HG02678 (cell line): ENCODE results near the gene DGAT2L6.
"Not testable (repeated sequence)": the region's sequence is repeated elsewhere in the genome, so short reads cannot be mapped to it uniquely, and the experiment has no call there.

Source experiments
- ATAC-seq: cut with Tn5 transposase; IDR thresholded peaks from one replicate; pipeline ENCODE4 v1.9.1; 2021; ENCODE audit warnings: mild to moderate bottlenecking, moderate library complexity; ENCODE audit not compliant: unreplicated experiment

Gene DGAT2L6

DNA sequence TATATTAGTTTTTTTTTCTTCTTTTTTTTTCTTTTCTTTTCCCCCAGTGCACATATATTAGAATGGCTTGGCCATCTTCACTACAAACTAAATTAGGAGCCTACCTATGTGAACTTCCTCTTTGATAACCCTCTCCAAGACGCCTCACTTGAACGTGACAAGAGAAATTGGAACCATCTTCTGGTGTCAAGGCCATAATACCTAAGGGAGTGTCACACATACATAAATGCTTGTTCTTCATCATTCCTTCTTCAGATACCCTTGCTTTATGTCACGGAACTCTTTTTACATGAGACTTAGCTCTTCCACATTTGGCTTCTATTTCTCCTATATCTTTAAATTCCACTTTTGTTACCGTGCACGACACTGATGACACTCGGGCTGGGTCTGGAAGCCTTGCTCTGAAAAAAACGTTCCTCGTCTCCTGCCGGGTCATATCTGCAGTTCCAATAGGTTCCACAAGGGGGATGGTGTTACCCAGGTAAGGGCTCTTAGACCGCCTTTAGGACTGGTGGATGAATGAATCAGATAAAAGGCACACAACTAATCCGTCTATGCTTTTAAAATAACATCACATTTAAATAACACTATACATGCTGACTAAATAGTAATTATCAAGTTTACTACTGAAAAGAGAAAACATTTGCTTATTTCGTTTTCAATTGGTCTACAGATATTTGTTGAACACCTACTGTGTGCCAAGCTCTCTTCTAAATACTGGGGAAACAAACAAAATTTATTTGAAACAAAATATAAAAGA is 19.9 kb downstream of the DGAT2L6 start:
- peak; percentile 79 for ATAC-seq

DNA sequence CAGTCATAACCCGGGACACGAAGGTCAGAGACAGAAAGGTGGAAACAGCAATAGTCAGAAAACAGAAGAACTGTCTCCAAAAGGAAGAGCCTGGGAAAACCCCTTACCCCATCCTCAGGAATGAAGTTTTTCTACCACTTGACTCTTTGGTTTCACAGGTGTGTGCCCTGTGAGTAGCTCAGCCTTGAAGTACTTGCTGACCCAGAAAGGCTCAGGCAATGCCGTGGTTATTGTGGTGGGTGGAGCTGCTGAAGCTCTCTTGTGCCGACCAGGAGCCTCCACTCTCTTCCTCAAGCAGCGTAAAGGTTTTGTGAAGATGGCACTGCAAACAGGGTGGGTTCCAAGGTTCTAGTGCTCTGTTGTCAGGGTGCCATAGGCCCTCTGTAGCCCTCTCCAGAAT is 24.4 kb downstream of the DGAT2L6 start:
- ATAC-seq = no peak

DNA sequence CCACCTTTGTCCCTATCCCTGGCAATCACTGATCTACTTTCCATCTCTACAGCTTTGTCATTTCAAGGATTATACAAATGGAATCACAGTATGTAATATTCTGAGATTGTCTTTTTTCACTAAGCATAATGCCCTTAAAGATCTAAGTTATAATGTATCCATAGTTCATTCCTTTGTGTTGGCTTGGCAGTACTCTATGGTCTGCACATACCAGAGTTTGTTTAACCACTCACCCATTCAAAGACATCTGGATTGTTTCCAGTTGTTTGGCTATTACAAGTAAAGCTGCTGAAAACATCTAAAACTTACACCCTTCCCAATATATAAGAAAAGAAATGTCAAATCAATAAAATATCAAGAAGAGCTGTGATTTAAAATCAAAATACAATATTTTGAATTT is 31.2 kb downstream of the DGAT2L6 start:
- ATAC-seq = no peak

DNA sequence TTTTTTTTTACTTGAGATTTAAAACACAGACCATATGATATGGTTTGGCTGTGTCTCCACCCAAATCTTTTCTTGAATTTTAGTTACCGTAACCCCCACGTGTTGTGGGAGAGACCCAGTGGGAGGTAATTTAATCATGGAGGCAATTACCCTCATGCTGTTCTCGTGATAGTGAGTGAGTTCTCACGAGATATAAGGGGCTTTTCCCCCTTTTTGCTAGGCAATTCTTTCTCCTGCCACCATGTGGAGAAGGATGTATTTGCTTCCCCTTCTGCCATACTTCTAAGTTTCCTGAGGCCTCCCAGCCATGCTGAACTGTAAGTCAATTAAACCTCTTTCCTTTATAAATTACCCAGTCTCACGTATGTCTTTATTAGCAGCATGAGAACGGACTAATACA is 32.3 kb downstream of the DGAT2L6 start:
- ATAC-seq = not testable (repeated sequence)

DNA sequence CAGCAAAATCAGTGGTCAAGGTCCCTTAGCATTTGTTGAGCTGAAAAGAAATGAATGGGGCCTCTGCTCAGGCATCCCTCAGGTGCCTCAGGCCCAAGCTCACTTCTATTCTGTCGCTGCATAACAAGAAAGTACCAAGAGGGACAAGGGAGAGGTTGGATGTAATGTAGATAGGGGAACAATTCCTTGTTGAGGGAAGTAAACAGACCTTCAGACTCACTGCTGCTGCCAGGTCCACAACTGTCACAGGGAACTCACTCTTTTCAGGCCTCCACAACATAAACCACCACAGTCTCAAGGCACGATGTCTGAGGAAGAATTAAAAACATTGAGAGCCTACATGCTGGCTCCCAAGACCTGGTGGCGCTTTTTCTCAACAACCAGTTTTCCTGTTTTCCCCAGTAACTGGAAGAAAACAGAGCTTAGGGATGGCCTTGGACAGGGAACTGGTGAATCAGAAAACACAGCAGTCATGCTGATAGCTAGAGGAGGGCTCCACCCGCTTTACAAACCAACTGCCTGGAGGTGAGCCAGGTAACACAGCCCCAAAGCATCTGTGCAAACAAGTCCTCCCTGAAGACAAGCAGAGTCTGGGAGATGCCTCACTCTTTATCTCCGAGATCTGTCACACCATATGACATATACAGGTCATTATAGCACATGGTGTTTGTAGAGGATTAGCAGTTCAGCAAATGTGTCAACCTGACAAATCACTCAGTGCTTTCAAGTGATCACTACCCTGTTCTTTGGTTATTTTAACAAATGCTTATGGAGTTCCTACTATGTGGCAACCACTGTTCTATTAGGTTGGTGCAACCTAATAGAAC is 42.9 kb downstream of the DGAT2L6 start:
- ATAC-seq = no peak

DNA sequence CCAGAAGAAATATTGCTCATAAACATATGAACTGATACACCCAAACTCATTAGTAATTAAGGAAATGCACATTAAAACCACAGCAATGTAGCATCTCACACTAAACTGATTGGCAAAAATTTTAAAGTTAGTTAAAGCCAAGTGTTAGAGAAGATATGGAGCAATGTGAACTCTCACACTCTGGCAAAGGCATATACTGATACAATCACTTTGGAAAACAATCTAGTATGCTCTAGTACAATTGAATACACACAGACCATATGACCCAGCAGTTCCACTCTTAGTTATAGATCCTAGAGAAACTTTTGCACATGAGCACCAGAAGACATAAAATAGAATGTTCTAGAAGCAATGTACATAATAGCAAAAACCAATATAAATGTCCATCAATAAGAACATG is 48.8 kb downstream of the DGAT2L6 start:
- ATAC-seq = no peak

DNA sequence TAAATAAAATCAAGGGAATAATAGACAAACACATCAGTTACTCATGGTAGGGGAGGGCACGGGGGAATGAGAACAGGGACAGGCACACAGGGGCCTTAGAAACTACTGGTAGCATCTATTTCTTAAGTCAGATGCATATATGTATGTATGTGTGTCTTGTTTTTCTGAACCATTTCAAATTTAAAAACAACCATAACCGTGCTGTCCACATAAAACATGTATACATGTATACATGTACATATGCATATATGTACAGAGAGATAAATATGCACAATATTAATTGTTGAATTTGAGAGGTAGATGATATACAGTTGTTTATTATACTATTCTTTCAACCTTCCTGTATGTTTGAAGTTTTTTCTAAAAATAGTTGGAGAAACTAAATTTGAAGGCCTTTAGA is 49.4 kb downstream of the DGAT2L6 start:
- no peak for ATAC-seq

DNA sequence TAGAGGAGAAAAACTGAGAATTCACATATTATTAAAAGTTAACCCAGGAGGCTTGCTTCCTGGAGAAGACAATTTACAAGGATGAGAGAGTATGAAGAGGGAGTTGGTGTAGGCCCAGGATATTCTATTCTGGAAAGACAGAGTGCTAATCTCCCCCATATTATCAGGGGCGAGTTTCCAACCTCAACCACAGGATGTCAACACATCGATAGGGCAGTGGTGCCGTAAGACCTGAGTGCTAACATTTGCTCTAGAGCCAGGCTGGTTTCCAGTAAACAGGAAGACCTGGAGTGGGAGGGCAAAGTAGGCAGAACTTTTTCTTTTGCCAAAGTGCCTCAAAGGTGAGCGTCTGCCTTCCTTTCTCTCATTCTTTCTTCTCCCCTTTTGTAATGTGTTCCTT is 54.4 kb downstream of the DGAT2L6 start:
- no peak for ATAC-seq

DNA sequence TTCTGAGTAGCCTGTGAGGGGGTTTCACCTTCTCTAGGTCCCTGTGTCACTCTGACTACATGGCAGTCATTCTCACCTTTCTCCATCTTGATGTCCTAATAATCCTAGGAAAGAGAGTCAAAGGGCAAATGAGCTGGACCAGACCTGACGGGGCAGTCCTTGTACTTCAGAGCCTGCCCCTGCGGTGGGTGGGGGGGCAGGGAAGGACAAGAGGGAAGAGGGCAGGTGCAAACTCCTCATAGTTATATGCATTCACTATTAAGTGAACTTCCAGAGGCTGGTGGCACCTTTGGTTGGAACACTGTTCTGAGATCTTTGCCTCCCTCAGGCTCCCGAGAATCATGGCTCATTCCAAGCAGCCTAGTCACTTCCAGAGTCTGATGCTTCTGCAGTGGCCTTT is 57.1 kb downstream of the DGAT2L6 start, which contains the start of gene AWAT1:
Gene AWAT1, plus strand, starts transcription at position 301 of the 400 bp plus-strand sequence. Its CDS starts 41 bp downstream, at position 342.
- no peak for ATAC-seq

DNA sequence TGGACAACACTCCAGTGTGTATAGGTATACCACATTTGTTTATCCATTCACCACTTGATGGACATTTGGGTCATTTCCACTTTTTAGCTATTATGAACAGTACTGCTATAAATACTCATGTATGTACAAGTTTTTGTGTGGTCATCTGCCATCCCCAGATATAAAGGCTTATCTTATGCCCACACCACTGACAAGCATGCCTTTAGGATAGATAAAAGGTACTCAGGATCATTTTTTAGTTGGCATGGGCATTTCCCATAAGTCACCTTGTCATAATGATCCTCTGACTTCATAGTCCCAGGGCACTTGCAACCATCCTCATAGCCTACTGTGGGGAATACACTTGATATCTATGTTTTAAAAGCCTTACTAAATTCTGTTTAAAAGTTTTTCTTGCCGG is 63.5 kb downstream of the DGAT2L6 start:
- ATAC-seq = no peak

DNA sequence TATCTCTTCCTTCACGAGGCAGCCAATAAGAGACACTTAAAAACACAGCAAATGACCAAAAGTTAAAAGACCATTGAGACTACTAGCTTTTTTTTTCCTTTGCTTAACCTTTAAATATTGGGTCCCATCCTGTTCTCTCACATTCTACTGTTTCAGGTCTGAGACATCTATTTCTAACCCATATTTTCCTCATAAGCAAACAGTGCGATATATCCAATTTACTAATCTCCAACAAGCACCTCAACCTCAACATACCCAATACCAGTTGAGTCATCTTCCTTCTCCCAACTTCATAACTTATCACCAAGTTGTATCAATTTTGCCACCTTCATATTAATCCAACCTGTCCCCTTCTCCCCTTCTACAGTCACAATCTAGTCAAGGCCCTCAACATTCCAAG is 64.2 kb downstream of the DGAT2L6 start:
- ATAC-seq = no peak

DNA sequence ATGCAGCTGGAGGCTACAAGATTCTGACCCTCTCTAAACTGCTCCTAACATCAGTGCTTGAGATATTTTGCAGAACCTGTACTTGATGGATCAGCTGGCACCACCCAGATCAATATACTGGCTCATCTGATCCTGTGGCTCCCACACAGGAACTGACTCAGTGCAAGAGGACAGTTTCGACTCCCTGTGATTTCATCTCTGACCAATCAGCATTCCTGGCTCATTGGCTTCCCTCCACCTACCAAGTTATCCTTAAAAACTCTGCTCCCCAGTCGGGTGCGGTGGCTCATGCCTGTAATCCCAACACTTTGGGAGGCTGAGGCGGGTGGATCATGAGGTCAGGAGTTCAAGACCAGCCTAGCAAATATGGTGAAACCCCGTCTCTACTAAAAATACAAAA is 66.3 kb downstream of the DGAT2L6 start:
- ATAC-seq = not testable (repeated sequence)

DNA sequence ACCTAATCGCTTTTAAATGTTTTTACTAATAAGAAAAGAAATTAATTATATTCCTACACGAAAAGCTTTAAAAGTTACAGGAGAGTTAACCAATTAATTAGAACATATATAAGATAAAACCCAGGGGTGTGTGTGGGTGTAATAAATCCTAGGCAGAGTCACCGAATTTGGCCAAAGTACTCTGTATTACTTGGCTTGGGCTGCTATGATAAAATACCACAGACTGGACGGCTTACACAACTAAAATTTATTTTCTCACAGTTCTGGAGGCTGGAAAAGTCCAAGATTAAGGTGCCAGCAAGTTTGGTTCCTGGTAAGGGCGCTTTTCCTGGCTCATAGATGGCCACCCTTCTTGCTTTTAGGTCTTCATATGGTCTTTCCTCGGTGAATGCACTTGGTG is 67.6 kb downstream of the DGAT2L6 start:
- ATAC-seq = no peak

DNA sequence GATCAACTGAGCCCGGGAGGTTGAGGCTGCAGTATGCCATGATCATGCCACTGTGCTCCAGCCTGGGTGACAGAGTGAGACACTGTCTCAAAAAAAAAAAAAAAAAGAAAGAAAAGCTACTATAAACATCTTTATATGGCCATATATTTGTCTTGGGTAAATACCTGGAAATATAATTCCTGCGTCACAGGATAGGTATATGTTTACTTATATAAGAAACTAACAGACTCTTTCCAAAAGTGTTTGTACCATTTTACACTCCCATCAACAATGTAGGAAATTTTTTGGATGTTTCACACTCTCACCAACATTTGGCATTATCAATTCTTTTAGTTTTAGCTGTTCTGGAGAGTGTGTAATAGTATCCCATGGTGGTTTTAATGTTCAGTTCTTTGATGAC is 70.0 kb downstream of the DGAT2L6 start:
- ATAC-seq = no peak

DNA sequence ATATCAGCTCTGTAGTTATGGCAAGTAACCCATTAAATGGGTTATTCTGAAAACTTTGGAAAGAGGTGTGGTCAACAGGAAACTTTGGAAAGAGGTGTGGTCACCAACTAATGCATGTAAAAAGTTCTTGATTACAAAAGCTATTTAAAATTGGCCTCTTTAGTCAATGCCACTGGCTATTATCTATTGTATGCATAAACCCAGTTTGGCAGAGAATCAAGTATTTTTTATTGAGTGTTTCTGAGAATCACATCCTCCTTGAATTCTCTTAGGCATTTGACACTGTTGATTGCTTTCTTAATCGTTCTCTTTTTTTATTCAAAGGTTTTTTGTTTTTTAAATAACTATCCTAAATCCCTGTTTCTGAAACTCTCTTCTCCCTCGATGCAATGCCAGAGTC is 75.2 kb downstream of the DGAT2L6 start:
- ATAC-seq = no peak

DNA sequence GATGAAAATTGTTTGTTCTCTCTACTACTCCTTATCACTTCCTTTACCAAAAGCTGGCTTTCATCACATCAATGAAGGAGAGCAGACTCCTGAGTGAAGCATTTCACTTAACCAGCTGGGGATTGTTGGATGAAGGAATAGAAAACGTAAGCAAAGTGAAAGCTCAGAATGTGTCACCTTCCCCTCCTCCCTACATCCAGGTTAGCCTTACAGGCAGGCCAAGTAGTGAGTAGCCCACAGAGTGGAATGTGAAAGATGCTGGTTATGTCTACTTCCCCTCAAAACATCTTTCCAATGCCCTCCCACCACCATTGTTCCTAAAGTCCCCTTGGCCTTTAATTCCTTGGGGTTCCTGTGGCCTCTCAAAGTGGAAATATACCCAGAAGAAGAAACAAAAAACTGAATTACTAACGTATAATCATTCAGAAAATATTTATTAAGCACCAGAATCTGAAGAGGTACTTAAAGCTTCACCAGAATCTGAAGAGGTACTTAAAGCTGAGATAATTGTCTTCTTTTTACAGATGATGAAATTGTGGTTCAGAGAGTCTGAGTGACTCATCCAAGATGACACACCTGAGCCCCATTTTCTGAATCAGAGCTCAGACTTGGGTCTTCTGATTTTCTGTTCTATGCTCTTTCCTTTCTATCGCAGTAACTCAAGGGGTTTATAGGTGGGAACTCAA is 76.2 kb downstream of the DGAT2L6 start:
- ATAC-seq = no peak

DNA sequence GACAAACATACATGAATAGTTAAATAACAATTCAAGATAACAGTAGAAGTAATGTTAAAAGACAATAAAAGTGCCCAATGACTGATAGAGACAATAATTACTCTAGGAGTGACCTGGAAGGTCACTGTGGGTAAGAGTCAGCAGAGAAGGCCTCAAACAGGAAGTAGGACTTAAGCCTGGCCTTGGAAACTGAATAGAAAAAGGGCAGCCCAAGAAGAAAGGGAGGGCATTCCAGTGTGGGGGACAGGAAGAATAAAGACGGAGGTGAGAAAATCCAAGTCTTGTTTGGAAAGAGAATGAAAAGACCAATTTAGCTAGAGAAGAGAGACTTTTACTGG is 76.7 kb downstream of the DGAT2L6 start:
- ATAC-seq = no peak

DNA sequence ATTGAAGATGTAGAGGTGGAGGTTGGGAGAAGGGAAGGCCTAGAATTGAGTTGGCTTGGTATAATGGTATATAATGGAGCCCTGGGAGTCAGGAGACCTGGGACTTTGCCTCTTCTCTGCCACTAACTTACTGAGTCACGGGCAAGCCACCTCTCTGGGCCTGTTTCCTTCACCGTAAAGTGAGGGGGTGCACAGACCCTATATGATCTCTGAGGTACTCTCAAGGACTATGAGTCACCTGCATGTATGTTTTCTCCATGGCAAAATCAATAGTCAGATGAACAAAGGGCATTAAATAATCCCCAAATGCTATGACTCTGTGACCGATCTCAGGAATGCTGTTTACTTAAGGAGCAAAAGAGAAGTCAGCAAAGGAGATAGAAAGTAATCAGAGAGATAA is 77.6 kb downstream of the DGAT2L6 start:
- no peak for ATAC-seq
